ENCODE measurements around the gene LHX4.

DNA sequence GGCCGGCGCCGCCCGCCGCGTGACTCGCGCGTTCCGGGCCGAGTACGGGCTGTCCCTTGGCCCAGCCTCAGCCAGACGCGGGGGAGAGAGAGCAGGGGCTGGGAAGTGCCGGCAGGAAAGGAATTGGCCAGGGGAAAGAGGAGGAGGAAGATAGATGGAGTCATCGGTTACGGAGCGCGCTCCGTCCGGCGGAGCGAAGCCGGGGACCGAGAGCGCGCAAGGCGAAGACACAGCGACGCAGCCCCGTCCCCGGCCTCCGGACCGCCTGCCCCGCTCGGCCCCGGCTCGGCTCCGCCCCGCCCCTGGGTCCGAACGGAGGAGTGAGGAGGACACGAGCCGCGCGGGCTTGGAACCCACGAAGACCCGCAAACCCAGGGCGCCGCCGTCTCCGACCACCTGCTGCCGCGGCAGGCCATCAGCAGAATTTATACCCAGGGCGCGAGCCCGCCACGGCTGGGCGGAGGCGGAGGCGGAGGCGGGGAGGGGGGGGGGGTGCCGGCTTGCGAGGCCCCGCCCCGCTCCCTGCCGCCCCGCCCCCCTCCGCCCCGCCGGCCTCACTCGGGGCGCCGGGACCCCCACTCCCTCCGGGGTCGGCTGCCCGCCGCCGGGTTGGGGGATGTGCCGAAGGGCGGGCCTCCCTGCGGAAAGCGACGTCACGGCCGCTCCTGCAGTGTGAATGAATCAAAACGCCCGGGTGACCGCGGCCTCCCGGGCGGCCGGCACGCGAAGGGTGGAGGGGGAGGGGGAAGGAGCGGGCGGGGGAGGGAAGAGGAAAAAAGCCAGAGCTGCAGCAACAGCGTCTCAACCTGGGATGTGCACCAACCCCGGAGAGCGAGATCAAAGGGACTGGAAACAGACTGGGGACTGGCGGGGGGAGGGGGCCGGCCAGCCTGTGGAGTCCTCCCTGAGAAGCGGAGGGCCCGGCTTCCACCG is at the start of gene LHX4:
- TF ChIP-seq, protein P1, sequence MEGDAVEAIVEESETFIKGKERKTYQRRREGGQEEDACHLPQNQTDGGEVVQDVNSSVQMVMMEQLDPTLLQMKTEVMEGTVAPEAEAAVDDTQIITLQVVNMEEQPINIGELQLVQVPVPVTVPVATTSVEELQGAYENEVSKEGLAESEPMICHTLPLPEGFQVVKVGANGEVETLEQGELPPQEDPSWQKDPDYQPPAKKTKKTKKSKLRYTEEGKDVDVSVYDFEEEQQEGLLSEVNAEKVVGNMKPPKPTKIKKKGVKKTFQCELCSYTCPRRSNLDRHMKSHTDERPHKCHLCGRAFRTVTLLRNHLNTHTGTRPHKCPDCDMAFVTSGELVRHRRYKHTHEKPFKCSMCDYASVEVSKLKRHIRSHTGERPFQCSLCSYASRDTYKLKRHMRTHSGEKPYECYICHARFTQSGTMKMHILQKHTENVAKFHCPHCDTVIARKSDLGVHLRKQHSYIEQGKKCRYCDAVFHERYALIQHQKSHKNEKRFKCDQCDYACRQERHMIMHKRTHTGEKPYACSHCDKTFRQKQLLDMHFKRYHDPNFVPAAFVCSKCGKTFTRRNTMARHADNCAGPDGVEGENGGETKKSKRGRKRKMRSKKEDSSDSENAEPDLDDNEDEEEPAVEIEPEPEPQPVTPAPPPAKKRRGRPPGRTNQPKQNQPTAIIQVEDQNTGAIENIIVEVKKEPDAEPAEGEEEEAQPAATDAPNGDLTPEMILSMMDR (IDR thresholded peaks at IDR 0.05) = no peak
- TF ChIP-seq POLR2A (IDR thresholded peaks at IDR 0.05) = no peak

All from body of pancreas (tissue), 4 donors.